Fibroblast of skin of scalp (primary cell): ENCODE measurements around the gene STAP2.

ENCODE experiments used
- DNase-seq: peaks from one replicate; pipeline ENCODE4 v3.0.0-alpha.2; 2013

STAP2 gene

DNA sequence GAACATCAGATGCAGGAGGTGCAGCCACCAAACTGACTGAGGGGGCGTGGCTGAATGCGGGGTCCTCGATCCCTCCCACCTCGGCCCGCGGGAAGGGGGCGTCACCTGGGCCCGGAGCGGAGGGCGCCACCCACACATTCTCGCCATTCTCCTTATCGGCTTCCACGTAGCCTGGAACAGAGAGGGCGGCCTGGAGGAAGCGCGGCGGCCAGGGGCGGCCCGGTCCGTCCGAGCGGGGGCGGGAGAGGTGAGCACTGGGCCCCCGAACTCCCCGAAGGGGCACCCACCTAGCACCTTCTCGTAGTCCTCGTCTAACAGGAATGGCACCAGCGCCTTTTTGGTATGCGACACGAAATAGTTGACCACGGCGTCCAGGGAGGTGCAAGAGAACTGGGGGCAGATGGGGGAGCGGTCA is 11.8 kb downstream of the STAP2 start:
- DNase-seq, result no peak

- no peak for DNase-seq
Observed at GRCh38 chr19:4326215-4326836, 12.3 kb downstream of the STAP2 start.

- no peak for DNase-seq
Observed at GRCh38 chr19:4324228-4324627, 14.4 kb downstream of the STAP2 start.

- no peak for DNase-seq
Observed at GRCh38 chr19:4323692-4324091, 14.9 kb downstream of the STAP2 start.

DNA sequence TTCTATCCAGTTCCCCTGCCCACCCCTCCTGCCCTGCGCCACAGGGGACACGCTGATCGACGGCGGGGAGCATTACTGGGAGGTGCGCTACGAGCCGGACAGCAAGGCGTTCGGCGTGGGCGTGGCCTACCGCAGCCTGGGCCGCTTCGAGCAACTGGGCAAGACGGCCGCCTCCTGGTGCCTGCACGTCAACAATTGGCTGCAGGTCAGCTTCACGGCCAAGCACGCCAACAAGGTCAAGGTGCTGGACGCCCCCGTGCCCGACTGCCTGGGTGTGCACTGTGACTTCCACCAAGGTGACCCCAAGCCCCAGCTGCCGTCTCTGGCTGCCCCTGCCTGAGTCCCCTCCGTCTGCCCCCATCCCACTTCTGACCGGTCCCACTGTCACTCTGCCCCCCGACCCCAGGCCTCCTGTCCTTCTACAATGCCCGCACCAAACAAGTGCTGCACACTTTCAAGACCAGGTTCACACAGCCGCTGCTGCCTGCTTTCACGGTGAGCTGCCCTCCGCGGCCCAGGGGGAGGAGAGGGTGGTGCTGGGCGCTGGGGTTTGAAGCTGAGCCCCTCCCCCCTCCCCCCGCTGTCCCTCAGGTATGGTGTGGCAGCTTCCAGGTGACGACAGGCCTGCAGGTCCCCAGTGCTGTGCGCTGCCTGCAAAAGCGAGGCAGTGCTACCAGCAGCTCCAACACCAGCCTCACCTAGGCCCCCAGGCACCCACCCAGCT is 15.5 kb downstream of the STAP2 start:
- no peak for DNase-seq

GRCh38 chr19:4320419-4320818 is 18.2 kb downstream of the STAP2 start:
- no peak for DNase-seq

DNA sequence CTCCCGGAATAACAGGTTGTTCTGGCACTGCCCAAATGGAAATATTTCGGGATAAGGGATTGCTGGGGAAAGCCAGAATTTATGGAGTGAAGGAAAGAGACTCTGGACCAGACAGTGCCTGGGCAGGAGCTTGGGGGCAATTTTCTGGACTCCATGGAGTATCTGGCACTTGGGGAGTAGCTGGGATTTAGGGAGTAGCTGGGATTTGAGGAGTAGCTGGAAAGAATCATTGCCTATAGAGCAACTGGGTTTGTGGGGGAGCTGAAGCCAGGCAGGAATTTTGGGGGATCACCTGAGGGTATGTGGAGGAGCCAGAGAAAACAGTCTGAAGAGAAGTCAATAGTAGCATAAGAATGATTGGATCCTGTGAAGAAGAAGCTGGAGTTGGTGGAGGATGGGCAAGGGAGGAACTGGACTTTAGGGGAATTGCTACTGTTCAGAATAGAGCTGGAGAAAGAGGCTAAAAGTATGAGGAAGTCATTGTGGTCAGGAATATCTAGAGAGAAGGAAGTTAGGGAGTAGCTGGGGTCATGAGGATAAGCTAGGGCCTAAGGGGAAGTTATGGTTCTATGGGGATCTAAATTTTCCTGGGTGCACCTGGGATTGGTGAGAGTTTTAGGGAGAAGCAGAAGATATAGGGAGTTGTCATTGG is 19.4 kb downstream of the STAP2 start:
- DNase-seq, result no peak

- DNase-seq, result no peak
Observed at GRCh38 chr19:4318460-4318859, 20.2 kb downstream of the STAP2 start.

DNA sequence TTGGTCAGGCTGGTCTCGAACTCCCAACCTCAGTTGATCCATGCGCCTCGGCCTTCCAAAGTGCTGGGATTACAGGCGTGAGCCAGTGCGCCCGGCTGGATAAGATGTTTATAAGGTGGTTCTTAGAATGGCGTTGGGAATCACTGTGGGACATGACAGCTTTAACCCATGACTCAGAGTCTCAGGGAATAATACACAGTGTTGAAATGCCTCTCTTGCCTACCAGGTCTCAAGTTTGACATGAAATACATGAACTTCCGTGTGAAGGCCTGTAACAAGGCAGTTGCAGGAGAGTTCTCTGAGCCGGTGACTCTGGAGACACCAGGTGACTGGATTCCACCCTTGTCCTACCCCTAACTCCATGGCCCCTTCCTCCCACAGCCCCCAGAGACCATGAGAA is 21.7 kb downstream of the STAP2 start:
- no peak for DNase-seq

GRCh38 chr19:4313847-4314490 is 24.7 kb downstream of the STAP2 start:
- DNase-seq, result no peak

GRCh38 chr19:4310247-4311121 is 28.1 kb downstream of the STAP2 start:
- no peak for DNase-seq

DNA sequence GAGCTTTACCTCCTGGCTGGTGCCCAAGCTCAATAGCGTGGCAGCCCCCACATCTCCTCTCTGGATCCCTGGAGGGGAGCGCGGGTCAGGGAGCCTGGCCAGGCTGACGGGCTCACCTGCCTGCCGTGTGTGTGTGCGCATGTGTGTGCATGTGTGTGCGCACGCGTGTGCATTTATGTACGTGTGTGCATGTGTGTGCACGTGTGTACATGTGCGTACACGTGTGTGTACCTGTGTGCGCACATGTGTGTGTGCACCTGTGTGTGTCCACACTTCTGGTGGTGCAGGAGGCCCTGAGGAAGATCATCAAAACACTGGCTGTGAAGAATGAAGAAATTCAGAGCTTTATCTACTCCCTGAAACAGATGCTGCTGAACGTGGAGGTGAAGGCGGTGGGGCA is 33.0 kb downstream of the STAP2 start:
- no peak for DNase-seq

GRCh38 chr19:4305257-4305612 is 33.4 kb downstream of the STAP2 start:
- DNase-seq, result no peak

GRCh38 chr19:4304538-4305256 is 33.9 kb downstream of the STAP2 start, which contains the start of gene FSD1:
TSS of gene FSD1 (plus strand) at chr19:4304598. CDS start at chr19:4304747, 149 bp downstream.
- DNase-seq, result peak; percentile 72

DNA sequence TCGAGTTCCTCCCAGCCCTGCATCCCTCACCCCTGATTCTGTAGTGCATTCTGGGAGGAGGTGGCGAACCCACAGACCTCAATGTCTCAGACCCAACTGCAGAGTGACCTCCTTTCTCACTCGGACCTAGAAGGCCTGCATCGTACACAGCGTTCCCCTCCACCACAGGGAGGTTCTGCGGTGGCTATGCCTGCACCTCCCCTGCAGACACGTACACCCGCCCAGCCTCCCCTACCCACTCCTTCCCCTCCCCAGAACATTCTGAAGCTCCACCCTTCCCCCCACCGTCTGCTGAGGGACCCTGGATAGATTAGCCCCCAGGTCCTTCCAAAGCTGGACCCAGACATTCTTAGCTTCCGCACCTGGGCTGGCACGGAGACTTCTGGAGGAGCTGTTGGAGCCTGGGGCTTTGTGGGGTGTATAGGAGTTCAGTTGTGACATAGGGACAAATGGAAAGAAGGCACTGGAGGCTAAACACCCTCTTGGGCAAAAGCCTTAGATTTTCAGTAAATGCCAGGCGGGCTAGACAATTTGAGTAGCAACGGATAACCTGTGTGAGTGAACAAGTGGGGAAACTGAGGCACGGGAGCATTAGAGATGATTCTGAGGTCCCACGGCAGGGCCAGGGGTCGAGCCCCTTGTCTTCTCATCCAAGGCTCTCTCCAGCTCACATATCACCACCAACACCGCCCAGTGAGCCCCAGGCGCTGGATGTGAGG is 34.6 kb downstream of the STAP2 start:
- no peak for DNase-seq

DNA sequence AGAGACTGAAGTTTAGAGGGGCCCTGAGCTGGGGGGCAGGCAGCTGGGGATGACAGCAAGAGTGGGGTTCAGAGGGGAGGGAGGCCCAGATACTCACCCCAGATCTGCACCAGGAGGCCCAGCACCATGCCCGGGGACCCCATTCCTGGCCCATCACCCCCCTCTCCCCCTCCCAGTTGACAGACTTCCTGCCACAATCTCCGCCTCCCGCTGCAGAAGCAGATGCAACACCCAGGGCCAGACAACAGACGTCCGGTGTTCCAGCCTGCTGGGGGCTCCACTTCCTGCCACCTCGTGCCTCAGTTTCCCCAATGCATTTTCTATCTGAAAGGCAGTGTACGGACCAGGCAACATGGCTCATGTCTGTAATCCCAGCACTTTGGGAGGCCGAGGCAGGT is 36.4 kb downstream of the STAP2 start, which contains the start of gene TMIGD2:
Gene TMIGD2 (minus strand): TSS at position 147 of the 398 bp plus-strand sequence. CDS start 4 bp downstream, at position 143.
- DNase-seq, result no peak

DNA sequence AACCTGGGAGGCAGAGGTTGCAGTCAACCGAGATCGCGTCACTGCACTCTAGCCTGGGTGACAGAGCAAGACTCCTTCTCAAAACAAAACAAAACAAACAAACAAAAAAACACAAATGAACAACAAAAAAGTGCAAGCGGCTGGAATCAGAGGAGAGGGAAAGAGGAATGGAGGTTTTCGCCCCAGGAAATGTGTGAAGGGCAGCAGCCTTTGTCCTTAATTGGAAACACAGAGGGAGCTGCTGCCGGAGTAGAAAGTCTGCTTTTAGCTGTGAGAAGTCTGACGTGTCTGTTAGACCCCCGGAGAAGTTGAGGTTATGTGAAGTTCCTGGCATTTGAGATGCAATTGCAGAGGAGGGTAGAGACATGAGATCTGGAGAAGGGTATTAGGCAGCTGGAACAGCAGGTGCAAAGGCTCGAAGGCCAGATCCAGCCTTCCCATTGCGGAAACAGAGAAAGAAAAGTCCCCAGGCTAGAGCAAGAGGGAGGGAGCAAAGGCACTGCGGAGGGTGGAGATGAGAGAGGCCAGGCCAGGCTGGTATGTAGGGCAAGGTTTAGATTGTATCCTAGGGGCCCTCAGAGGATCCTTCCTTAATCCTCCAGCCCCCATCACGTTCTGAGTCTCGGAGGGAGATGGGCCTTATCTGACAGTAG is 36.9 kb downstream of the STAP2 start:
- DNase-seq, result no peak

DNA sequence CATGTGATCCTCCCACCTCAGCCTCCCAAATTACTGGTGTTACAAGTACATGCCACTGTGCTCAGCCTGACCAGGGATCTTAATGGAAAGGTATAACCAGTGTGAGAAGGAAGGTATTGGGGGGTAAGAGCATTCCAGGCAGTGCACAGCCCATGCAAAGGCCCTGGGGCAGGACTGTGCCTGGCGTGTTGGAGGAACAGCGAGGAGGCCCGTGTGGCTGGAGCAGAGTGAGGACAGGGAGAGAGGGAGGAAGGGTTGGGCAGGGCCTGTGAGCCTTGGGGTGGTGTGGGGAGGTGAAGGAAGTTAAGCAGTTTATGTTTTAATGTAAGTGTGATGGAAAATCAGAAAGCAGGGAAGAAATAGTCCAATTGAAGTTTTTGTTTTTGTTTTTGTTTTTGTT is 38.0 kb downstream of the STAP2 start:
- no peak for DNase-seq

GRCh38 chr19:4298810-4299550 is 39.6 kb downstream of the STAP2 start:
- DNase-seq, result no peak
